Right lobe of liver (tissue), 6 donors: Measurements from ENCODE around the gene MAGEE2. TPM values are rescaled to one million over a fixed set of nuclear protein-coding genes. Genes with fewer than 3 reads are reported as not detected.
"Not testable (repeated sequence)": the region's sequence is repeated elsewhere in the genome, so short reads cannot be mapped to it uniquely, and the experiment has no call there.

ENCODE experiments used
- ATAC-seq, 4 donors: fragments of 200-7000 bp; cut with Tn5 transposase; one replicate each; pipeline ENCODE4 v1.9.1; 2020; ENCODE audit warnings: mild to moderate bottlenecking in 4 of 4, moderate library complexity in 4 of 4
- DNase-seq, 3 donors: peaks; one replicate each; pipeline ENCODE4 v3.0.0-alpha.2; 2020
- H3K27ac ChIP-seq, 3 donors: fragments of 200-600 bp; one replicate each; pipeline ENCODE4 v1.8.0; 2022
- H3K27me3 ChIP-seq, 2 donors: fragments of 200-600 bp; one replicate each; pipeline ENCODE4 v1.8.0; 2022
- H3K36me3 ChIP-seq, 4 donors: fragments of 200-600 bp; sonication (generic) in 1 of 4; one replicate each; pipeline versions ENCODE4 v1.5.1 to v1.8.0; 2017 to 2022; ENCODE audit warnings: control low read depth in 1 of 4
- H3K4me1 ChIP-seq, 4 donors: fragments of 200-600 bp; sonication (generic) in 1 of 4; one replicate each; pipeline versions ENCODE4 v1.5.1 to v1.8.0; 2017 to 2022; ENCODE audit warnings: control low read depth in 1 of 4
- H3K4me3 ChIP-seq, 3 donors: fragments of 200-600 bp; one replicate each; pipeline ENCODE4 v1.8.0; 2022
- H3K9me3 ChIP-seq, 4 donors: fragments of 200-600 bp; sonication (generic) in 1 of 4; one replicate each; pipeline versions ENCODE4 v1.5.1 to v1.8.0; 2017 to 2022; ENCODE audit warnings: control low read depth in 1 of 4
- CTCF ChIP-seq, 4 donors: fragments of 200-600 bp in 3 of 4; fragments of 450-650 bp in 1 of 4; IDR thresholded peaks; one replicate each; pipeline versions ENCODE4 v1.5.1 to v1.8.0; 2016 to 2022; ENCODE audit warnings: antibody characterized with exemption in 4 of 4, mild to moderate bottlenecking in 2 of 4
- POLR2A ChIP-seq: fragments of 450-650 bp; IDR thresholded peaks from one replicate; pipeline ENCODE4 v1.6.1; 2017; ENCODE audit warnings: antibody characterized with exemption, mild to moderate bottlenecking
- WGBS: methylation state at CpG from one replicate; pipeline ENCODE4 v1.1.6; 2018; ENCODE audit warnings: low coverage, low lambda C conversion rate; ENCODE audit not compliant: insufficient coverage; ENCODE audit errors: missing lambda C conversion rate; 5-methylcytosine and 5-hydroxymethylcytosine counted together
- intact Hi-C, 2 donors: fragments of 100-400 bp; cut with DNase I; formaldehyde crosslinking; loops; one replicate each; pipeline versions ENCODE4 v1.11.2 to v1.14.1; 2022
- long read RNA-seq: library from polyadenylated mRNA; unstranded; transcript quantifications from one replicate; pipeline ENCODE4 v2.0.0, GENCODE V29; 2019
- total RNA-seq, 6 experiments: library from RNA; depleted of rRNA in 2 of 6; stranded (reverse); fragments of >200 nt in 2 of 6; fragmentation: NEBNext Ultra II Directional in 3 of 6; extraction: Animal tissue kit (Norgen Biotek cat#: 25700) in 3 of 6; gene quantifications; one replicate each; pipeline versions ENCODE4 v1.1.0 to v1.2.4, GENCODE V29; 2016 to 2023
- donor health status: DM: no; HTN: yes; CAD: no.
- donor health status: DM: no; HTN: no; CAD: no.
- donor health status: DM: no; HTN: no; CAD: no.
- donor health status: DM: no; HTN: yes; CAD: no.
- donor health status: DM: no; HTN: yes; CAD: no.

The MAGEE2 gene
- not detected for total RNA-seq
- long read RNA-seq = 0 reads

- Histone ChIP-seq H3K36me3 (no peaks in the 10 kb centered on the region), H3K9me3 (no peaks in the 10 kb centered on the region), H3K4me3 (peak within 1 kb of the TSS in 1 of 3 donors; percentile 4), H3K4me1 (no peaks in the 10 kb centered on the region), H3K27ac (no peak within 1 kb of the TSS), H3K27me3 (peaks cover 0 to 2% of the 10 kb centered on the region in 2 donors)
- intact Hi-C loops = no loop called here
- WGBS = 45% methylated on average over 21 of the region's 36 CpGs
- TF ChIP-seq POLR2A (no peak), CTCF (IDR thresholded peaks at IDR 0.05) (no peak)
- ATAC-seq = no peak
- no peak for DNase-seq
These were observed at the start of gene MAGEE2 for GRCh38 chrX:75784680-75785491. Gene MAGEE2 (minus strand): TSS chrX:75785254. CDS start chrX:75785051, 203 bp downstream.

GRCh38 chrX:75786290-75786689 is 1.2 kb upstream of the MAGEE2 start:
- no peak for ATAC-seq
- Histone ChIP-seq H3K9me3 (peaks cover 0 to 4% (median 0%) of the 10 kb centered on the region in 4 donors), H3K27ac (no peak overlapping the region), H3K27me3 (peaks cover 0 to 9% of the 10 kb centered on the region in 2 donors), H3K4me1 (no peaks in the 10 kb centered on the region), H3K36me3 (no peaks in the 10 kb centered on the region), H3K4me3 (no peak overlapping the region)
- WGBS = 56% methylated on average over 5 of the region's 5 CpGs
- intact Hi-C loops = no loop called here
- TF ChIP-seq CTCF (IDR thresholded peaks at IDR 0.05) = no peak
- TF ChIP-seq POLR2A = no peak
- DNase-seq = no peak

GRCh38 chrX:75781611-75782010 is 3.4 kb downstream of the MAGEE2 start:
- H3K4me3 ChIP-seq = no peak overlapping the region
- H3K9me3 ChIP-seq = no peaks in the 10 kb centered on the region
- ATAC-seq = no peak
- H3K4me1 ChIP-seq = no peaks in the 10 kb centered on the region
- H3K36me3 ChIP-seq = no peaks in the 10 kb centered on the region
- intact Hi-C loops = no loop called here
- H3K27me3 ChIP-seq = peaks cover 0 to 1% of the 10 kb centered on the region in 2 donors
- WGBS = 39% methylated on average over 15 of the region's 15 CpGs
- no peak overlapping the region for H3K27ac ChIP-seq
- no peak for DNase-seq
- no peak for TF ChIP-seq CTCF (IDR thresholded peaks at IDR 0.05)
- no peak for TF ChIP-seq POLR2A

- H3K27me3 ChIP-seq, H3K36me3 ChIP-seq, DNase-seq, ATAC-seq, H3K4me1 ChIP-seq, intact Hi-C loops, H3K27ac ChIP-seq, H3K4me3 ChIP-seq, H3K9me3 ChIP-seq: not testable (repeated sequence)
- 59% methylated on average over 5 of the region's 5 CpGs for WGBS
These were observed 17.0 kb downstream of the MAGEE2 start for GRCh38 chrX:75768063-75768462.

GRCh38 chrX:75748431-75748830 is 36.6 kb downstream of the MAGEE2 start:
- Histone ChIP-seq H3K4me3 (no peak overlapping the region), H3K9me3 (peaks cover 0 to 6% (median 0%) of the 10 kb centered on the region in 4 donors), H3K27me3 (no peaks in the 10 kb centered on the region), H3K36me3 (no peaks in the 10 kb centered on the region), H3K4me1 (no peaks in the 10 kb centered on the region), H3K27ac (no peak overlapping the region)
- no peak for TF ChIP-seq CTCF (IDR thresholded peaks at IDR 0.05)
- no peak for TF ChIP-seq POLR2A
- DNase-seq (no peak), ATAC-seq (no peak)
- WGBS = no CpG with 5 or more reads among the region's 2 CpGs
- intact Hi-C loops = no loop called here
